ENCODE measurements around the gene CTDP1. TPM values are rescaled to one million over a fixed set of nuclear protein-coding genes. Genes with fewer than 3 reads are reported as not detected.

Gene CTDP1
- total RNA-seq, 1 donor from 2014 or later: 22.8 TPM

- Mint-ChIP-seq H3K4me3 (no peak overlapping the region), H3K27ac (ENCODE audit: unreplicated experiment) (no peak overlapping the region), H3K36me3 (ENCODE audit: low read depth) (no peaks in the 10 kb centered on the region), H3K4me1 (no peaks in the 10 kb centered on the region), H3K9me3 (peaks cover 4% of the 10 kb centered on the region), H3K27me3 (ENCODE audit: low read depth) (peaks cover 14% of the 10 kb centered on the region)
- DNase-seq (ENCODE audit: low read depth, low spot score): no peak
- no peak for TF ChIP-seq CTCF (conservative IDR thresholded peaks at IDR 0.05)
Measured at GRCh38 chr18:79650959-79651358, 28.6 kb upstream of the CTDP1 start.

GRCh38 chr18:79657342-79657996 is 22.1 kb upstream of the CTDP1 start:
- Mint-ChIP-seq H3K9me3 (peaks cover 7% of the 10 kb centered on the region), H3K36me3 (ENCODE audit: low read depth) (no peaks in the 10 kb centered on the region), H3K4me3 (no peak overlapping the region), H3K4me1 (peaks cover 18% of the 10 kb centered on the region), H3K27ac (ENCODE audit: unreplicated experiment) (no peak overlapping the region), H3K27me3 (ENCODE audit: low read depth) (peaks cover 32% of the 10 kb centered on the region)
- DNase-seq (ENCODE audit: low read depth, low spot score): no peak
- TF ChIP-seq CTCF (conservative IDR thresholded peaks at IDR 0.05): no peak

DNA sequence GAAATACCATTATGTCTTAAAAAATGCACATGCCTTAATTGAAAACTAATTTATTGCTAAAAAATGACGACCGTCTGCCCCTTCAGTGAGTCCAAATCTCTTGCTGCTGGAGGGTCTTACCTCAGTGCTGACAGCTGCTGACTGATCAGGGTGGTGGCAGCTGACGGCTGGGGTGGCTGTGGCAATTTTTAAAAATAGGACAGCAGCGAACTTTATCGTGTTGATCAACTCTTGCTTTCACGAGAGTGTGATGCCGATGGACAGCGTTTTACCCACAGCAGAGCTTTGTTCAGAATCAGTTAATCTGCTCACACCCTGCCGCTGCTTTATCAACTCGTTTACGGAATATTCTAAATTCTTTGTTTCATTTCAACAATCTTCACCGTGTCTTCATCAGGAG is 21.2 kb upstream of the CTDP1 start:
- H3K36me3 Mint-ChIP-seq (ENCODE audit: low read depth): no peaks in the 10 kb centered on the region
- H3K9me3 Mint-ChIP-seq: peaks cover 7% of the 10 kb centered on the region
- no peak overlapping the region for H3K27ac Mint-ChIP-seq (ENCODE audit: unreplicated experiment)
- TF ChIP-seq CTCF (conservative IDR thresholded peaks at IDR 0.05): no peak
- no peak for DNase-seq (ENCODE audit: low read depth, low spot score)
- peaks cover 33% of the 10 kb centered on the region for H3K27me3 Mint-ChIP-seq (ENCODE audit: low read depth)
- H3K4me3 Mint-ChIP-seq: no peak overlapping the region
- H3K4me1 Mint-ChIP-seq: peaks cover 19% of the 10 kb centered on the region

DNA sequence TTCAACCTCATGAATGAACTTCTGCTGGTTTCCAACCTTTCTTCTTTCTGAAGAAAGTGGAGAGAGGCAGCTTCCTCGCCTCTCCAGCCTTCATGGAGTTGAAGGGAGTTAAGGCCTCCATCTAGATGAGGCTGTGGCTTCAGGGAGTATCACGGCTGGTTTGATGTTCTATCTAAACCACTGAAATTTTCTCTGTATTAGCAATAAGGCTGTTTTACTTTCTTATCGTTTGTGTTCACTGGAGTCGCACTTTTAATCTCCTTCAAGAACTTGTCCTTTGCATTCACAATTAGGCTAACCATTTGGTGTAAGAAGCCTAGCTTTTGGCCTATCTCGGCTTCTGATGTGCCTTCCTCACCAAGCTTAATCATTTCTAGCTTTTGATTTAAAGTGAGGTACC is 19.9 kb upstream of the CTDP1 start:
- H3K4me3 Mint-ChIP-seq: no peak overlapping the region
- H3K36me3 Mint-ChIP-seq (ENCODE audit: low read depth): no peaks in the 10 kb centered on the region
- H3K27me3 Mint-ChIP-seq (ENCODE audit: low read depth): peaks cover 31% of the 10 kb centered on the region
- DNase-seq (ENCODE audit: low read depth, low spot score): no peak
- H3K9me3 Mint-ChIP-seq: peaks cover 7% of the 10 kb centered on the region
- TF ChIP-seq CTCF (conservative IDR thresholded peaks at IDR 0.05): no peak
- no peak overlapping the region for H3K27ac Mint-ChIP-seq (ENCODE audit: unreplicated experiment)
- H3K4me1 Mint-ChIP-seq: peaks cover 19% of the 10 kb centered on the region

- no peak for TF ChIP-seq CTCF (conservative IDR thresholded peaks at IDR 0.05)
- Mint-ChIP-seq H3K4me3 (no peak overlapping the region), H3K36me3 (ENCODE audit: low read depth) (no peaks in the 10 kb centered on the region), H3K4me1 (peaks cover 19% of the 10 kb centered on the region), H3K27ac (ENCODE audit: unreplicated experiment) (no peak overlapping the region), H3K9me3 (no peaks in the 10 kb centered on the region), H3K27me3 (ENCODE audit: low read depth) (peaks cover 24% of the 10 kb centered on the region)
- DNase-seq (ENCODE audit: low read depth, low spot score): no peak
Measured at GRCh38 chr18:79662034-79662433, 17.6 kb upstream of the CTDP1 start.
